ENCODE measurements around the gene TRAPPC2.
"Not testable (repeated sequence)": the region's sequence is repeated elsewhere in the genome, so short reads cannot be mapped to it uniquely, and the experiment has no call there.

Gene TRAPPC2

DNA sequence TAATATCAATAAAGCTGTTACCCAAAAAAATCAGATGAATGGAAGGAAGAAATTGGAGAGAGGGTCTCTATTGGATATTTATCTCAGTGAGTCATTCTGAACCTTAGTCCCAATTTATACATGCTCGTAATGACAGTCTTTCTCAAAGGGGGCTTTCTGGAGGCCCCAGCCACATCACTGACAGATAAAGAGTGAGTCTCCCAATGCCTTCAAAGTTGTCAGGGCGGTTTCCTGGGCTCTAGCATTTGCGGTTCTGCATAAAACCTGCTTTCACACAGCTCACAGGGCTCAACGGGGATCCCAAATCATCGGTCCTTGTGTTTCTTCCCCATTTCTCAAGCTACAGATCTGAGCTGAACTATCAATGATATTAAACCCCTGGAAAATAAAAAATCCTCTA is 64.2 kb downstream of the TRAPPC2 start:
- DNase-seq (ENCODE audit: extremely low read depth in 1 of 2, low read depth in 1 of 2): no peak

DNA sequence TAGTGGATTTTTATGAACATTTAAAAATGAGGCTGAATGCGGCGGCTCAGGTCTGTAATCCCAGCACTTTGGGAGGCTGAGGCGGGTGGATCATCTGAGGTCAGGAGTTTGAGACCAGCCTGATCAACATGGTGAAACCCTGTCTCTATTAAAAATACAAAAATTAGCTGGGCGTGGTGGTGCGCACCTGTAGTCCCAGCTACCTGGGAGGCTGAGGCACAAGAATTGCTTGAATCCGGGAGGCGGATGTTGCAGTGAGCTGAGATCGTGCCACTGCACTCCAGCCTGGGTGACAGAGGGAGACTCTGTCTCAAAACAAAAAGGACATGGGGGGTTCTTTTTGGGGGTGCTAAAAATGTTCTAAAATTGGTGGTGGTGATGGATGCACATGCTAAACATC is 64.7 kb downstream of the TRAPPC2 start:
- DNase-seq (ENCODE audit: extremely low read depth in 1 of 2, low read depth in 1 of 2): not testable (repeated sequence)

DNA sequence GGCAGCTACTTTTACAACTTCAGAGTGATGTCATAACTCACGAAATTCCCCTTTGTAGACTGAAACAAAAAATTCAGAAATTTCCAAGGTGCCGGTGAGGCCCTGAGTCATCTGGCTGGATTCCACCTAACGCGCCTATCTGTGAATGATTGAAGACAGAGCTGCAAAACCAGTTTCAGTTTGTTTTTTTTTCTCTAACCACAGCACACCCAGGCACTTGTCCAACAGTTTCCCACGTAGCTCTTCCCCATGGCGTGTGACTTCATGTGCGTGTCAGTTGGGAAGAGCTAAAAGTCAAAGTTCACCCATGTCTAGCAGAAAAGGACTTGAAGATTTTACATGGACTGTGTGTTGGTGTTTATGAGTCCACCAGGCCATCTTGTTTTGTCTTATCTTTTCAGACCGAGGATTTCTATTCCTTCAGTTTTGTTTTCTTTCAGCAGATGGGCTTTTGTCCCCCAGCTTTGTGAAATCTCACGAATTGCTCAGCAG is 65.1 kb downstream of the TRAPPC2 start:
- DNase-seq (ENCODE audit: extremely low read depth in 1 of 2, low read depth in 1 of 2): no peak

DNA sequence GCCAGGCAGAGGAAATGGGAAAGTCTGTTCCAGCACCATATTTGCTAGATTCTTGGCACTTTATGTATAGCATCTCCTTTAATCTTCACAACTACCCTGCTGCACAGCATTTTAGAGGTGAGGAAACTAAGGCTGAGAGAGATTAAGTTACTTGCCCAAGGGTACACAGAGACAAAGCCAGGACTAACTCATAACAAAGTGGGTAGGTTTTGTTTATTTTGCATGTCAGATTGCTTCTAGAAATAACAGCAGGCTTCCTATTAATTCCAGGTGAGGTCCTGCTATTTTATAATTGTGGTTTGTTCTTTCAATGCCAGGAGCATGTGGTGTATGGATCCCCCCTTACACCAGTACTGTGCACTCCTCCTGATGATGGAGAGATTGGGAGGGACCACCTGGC is 66.5 kb downstream of the TRAPPC2 start:
- no peak for DNase-seq (ENCODE audit: extremely low read depth in 1 of 2, low read depth in 1 of 2)

DNA sequence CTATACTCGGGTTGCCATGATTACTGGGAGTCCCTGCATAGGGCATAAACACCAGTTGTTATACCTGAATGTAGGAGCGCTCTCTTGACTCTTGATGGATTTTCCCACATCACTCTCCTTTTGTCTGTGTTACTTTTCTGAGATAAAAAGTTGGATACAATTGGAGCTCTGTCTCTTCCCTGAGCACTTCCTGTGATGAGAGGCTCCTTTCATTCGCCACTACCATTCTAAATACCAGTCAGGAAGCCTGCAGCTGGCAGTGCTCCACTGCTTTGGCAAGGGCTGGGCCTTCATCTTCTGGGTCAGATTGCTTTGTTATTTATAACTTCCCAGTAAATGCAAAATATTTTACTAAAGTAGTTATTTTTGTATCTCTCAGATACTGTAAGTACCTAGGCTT is 67.6 kb downstream of the TRAPPC2 start:
- DNase-seq (ENCODE audit: extremely low read depth in 1 of 2, low read depth in 1 of 2): no peak

DNA sequence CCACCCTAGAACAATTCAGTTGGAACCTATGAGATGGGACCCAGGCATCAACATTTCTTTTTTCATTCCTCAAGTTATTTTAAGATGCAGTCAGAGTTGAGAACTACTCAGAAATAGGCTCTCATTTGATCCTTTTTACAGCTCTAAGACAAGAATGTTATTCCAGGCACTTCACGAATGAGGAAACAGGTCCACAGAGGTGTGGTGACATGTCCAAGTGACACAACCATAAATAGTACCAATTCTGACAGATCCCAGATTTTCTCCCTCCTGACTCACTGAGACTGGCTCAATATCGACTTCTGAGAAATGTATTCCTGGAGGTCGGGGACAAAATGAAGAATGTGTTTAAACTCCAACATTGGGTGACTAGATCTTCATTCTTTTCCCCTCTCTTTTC is 70.4 kb downstream of the TRAPPC2 start:
- DNase-seq (ENCODE audit: extremely low read depth in 1 of 2, low read depth in 1 of 2): no peak

DNA sequence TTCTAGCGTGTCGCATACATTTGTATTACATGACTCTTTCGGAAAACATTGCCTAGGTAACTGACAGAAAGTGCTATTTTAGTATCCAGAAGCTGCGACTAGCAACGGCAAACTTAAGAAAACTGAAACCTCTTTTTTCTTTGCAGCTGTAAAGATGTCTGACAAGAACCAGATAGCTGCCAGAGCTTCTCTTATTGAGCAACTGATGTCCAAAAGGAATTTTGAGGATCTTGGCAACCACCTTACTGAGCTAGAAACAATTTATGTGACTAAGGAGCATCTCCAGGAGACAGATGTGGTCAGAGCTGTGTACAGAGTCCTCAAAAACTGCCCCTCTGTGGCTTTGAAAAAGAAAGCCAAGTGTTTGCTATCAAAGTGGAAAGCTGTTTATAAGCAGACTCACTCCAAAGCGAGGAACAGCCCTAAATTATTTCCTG is 72.0 kb downstream of the TRAPPC2 start:
- DNase-seq (ENCODE audit: extremely low read depth in 1 of 2, low read depth in 1 of 2): no peak
